Thymus (tissue), 11 donors: Measurements from ENCODE around the gene APOM. TPM values are rescaled to one million over a fixed set of nuclear protein-coding genes. Genes with fewer than 3 reads are reported as not detected.

ENCODE experiments used
- DNase-seq, 9 donors: peaks; one replicate each; pipeline ENCODE4 v3.0.0-alpha.2; 2013; ENCODE audit warnings: low spot score in 9 of 9, low read depth in 6 of 9, missing footprints in 1 of 9
- H3K27ac ChIP-seq, 2 donors: one replicate each; pipeline ENCODE4 v1.5.1; 2013; ENCODE audit warnings: control low read depth in 1 of 2, low read depth in 1 of 2, low read length in 1 of 2, mild to moderate bottlenecking in 1 of 2, moderate library complexity in 1 of 2
- H3K27me3 ChIP-seq, 2 donors: one replicate each; pipeline ENCODE4 v1.5.1; 2013; ENCODE audit warnings: low read length in 1 of 2; ENCODE audit not compliant: control insufficient read depth in 2 of 2, insufficient read depth in 1 of 2
- H3K36me3 ChIP-seq, 2 donors: one replicate each; pipeline ENCODE4 v1.5.1; 2013; ENCODE audit warnings: low read length in 1 of 2, mild to moderate bottlenecking in 1 of 2, moderate library complexity in 1 of 2; ENCODE audit not compliant: control insufficient read depth in 2 of 2, insufficient read depth in 2 of 2
- H3K4me1 ChIP-seq, 2 donors: one replicate each; pipeline ENCODE4 v1.5.1; 2013; ENCODE audit warnings: low read length in 2 of 2; ENCODE audit not compliant: control insufficient read depth in 2 of 2, insufficient read depth in 2 of 2
- H3K4me3 ChIP-seq, 2 donors: one replicate each; pipeline ENCODE4 v1.5.1; 2013; ENCODE audit warnings: low read length in 2 of 2, control low read depth in 1 of 2, mild to moderate bottlenecking in 1 of 2
- H3K9me3 ChIP-seq, 2 donors: one replicate each; pipeline ENCODE4 v1.5.1; 2013; ENCODE audit warnings: low read length in 1 of 2, mild to moderate bottlenecking in 1 of 2; ENCODE audit not compliant: control insufficient read depth in 2 of 2, insufficient read depth in 1 of 2
- WGBS: extraction: QIAGEN DNeasy Blood & Tissue Kit; methylation state at CpG from one replicate; pipeline ENCODE4 v1.1.7; 2013; 5-methylcytosine and 5-hydroxymethylcytosine counted together
- polyA plus RNA-seq: library from polyadenylated mRNA; stranded (reverse); fragments of 200-250 nt; gene quantifications from one replicate; pipeline ENCODE4 v1.2.3, GENCODE V29; 2013
- total RNA-seq: library from RNA; stranded (reverse); fragments of 120-200 nt; gene quantifications from one replicate; pipeline ENCODE4 v1.2.4, GENCODE V29; 2013
- donor health status: healthy.

APOM gene
- total and polyA plus RNA-seq, 2 donors, result 6.1 to 9.1 TPM

DNA sequence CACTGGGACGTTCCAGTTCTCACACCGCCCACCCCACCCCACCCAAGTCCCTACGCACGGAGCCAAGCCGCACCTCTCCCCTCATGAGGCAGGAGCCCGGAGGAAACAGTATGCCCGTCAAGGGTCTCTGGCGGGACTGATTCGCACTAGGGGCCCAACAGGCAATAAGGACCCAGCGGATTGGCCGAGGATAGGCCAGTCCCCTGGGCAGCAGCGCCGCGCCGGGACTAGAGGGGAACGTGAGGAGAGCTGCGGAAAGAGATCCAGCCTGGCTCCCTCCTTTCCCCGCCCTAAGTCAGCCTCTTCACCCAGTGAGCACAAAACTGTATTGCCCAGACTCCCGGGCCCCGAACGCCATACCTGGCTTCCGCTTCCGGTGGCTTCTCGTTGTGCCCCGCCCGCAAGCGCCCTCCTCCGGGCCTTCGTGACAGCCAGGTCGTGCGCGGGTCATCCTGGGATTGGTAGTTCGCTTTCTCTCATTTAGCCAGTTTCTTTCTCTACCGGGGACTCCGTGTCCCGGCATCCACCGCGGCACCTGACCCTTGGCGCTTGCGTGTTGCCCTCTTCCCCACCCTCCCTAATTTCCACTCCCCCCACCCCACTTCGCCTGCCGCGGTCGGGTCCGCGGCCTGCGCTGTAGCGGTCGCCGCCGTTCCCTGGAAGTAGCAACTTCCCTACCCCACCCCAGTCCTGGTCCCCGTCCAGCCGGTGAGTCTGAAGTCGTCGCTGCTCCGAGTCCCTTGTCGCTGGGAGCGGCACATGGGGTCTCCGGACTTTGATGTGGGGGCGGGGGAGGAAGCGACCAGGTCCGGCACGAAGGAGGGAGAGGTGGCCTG, 10.0 kb downstream of the APOM start, which contains the start of gene CSNK2B:
CSNK2B (plus strand) TSS at position 580 of the 836 bp plus-strand sequence. CDS start 752 bp downstream, outside the sequence.
- Histone ChIP-seq H3K4me3 (peak within 1 kb of the TSS; percentile 91 to 97), H3K36me3 (peaks cover 40 to 67% of the 10 kb centered on the region in 2 donors), H3K4me1 (peaks cover 35 to 55% of the 10 kb centered on the region in 2 donors), H3K27me3 (no peaks in the 10 kb centered on the region), H3K27ac (peak within 1 kb of the TSS; percentile 97 to 99), H3K9me3 (no peaks in the 10 kb centered on the region)
- peak; percentile 91 to 99 (median 98) for DNase-seq
- WGBS, result under 1% methylated on average over 63 of the region's 63 CpGs

GRCh38 chr6:31666337-31666965, 10.8 kb downstream of the APOM start:
- Histone ChIP-seq H3K27ac (peak overlapping the region; percentile 45 to 82), H3K9me3 (no peaks in the 10 kb centered on the region), H3K4me3 (peak overlapping the region; percentile 91 to 97), H3K36me3 (peaks cover 47 to 72% of the 10 kb centered on the region in 2 donors), H3K4me1 (peaks cover 30 to 47% of the 10 kb centered on the region in 2 donors), H3K27me3 (no peaks in the 10 kb centered on the region)
- no peak for DNase-seq
- WGBS, result 12% methylated on average over 15 of the region's 15 CpGs

DNA sequence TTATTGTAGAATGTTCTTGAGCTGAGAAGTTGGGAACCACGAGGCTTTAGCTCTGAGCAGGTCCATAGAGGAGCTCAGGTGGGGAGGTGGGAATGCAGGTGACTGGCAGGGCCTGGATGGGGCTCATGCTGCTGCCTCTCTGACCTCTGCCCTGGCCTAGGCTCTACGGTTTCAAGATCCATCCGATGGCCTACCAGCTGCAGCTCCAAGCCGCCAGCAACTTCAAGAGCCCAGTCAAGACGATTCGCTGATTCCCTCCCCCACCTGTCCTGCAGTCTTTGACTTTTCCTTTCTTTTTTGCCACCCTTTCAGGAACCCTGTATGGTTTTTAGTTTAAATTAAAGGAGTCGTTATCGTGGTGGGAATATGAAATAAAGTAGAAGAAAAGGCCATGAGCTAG, 14.0 kb downstream of the APOM start, which contains the start of gene LY6G5B:
LY6G5B (plus strand) TSS at position 301 of the 400 bp plus-strand sequence. CDS start 975 bp downstream, outside the sequence.
- no peak within 1 kb of the TSS for H3K4me3 ChIP-seq
- peaks cover 7 to 18% of the 10 kb centered on the region in 2 donors for H3K4me1 ChIP-seq
- H3K27me3 ChIP-seq, result no peaks in the 10 kb centered on the region
- H3K9me3 ChIP-seq, result no peaks in the 10 kb centered on the region
- H3K27ac ChIP-seq, result no peak within 1 kb of the TSS
- WGBS, result 98% methylated on average over 8 of the region's 8 CpGs
- no peak for DNase-seq
- H3K36me3 ChIP-seq, result peaks cover 56 to 70% of the 10 kb centered on the region in 2 donors

GRCh38 chr6:31676322-31676903, 20.7 kb downstream of the APOM start:
- 92% methylated on average over 4 of the region's 4 CpGs for WGBS
- H3K36me3 ChIP-seq, result peaks cover 21 to 31% of the 10 kb centered on the region in 2 donors
- H3K4me1 ChIP-seq, result peaks cover 2 to 23% of the 10 kb centered on the region in 2 donors
- no peak overlapping the region for H3K27ac ChIP-seq
- no peak overlapping the region for H3K4me3 ChIP-seq
- peaks cover 0 to 14% of the 10 kb centered on the region in 2 donors for H3K27me3 ChIP-seq
- DNase-seq, result no peak
- no peaks in the 10 kb centered on the region for H3K9me3 ChIP-seq

DNA sequence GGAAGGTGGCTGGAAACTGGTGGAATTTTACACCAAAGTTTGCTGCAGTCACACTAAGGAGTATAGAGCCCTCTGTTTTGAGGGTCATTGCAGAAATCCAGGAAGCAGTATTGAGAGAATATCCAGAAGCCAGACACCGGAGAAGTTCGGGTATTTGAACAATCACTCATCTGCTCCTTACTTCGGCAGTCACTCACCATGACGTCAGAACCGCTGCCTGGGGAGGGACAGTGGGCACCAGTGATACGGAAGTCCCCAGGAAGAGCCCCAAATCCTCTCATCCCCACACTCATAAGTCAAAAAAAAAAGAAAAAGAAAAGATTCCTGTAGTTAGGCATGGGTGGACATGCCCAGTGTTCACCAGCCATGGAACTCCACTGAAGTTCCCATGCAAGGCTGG, 21.2 kb downstream of the APOM start:
- H3K27ac ChIP-seq, result no peak overlapping the region
- H3K36me3 ChIP-seq, result peaks cover 16 to 26% of the 10 kb centered on the region in 2 donors
- peaks cover 2 to 27% of the 10 kb centered on the region in 2 donors for H3K4me1 ChIP-seq
- no peak overlapping the region for H3K4me3 ChIP-seq
- H3K9me3 ChIP-seq, result no peaks in the 10 kb centered on the region
- DNase-seq, result no peak
- H3K27me3 ChIP-seq, result peaks cover 0 to 19% of the 10 kb centered on the region in 2 donors
- 97% methylated on average over 6 of the region's 6 CpGs for WGBS

- no peak for DNase-seq
- H3K27me3 ChIP-seq, result peaks cover 0 to 28% of the 10 kb centered on the region in 2 donors
- 89% methylated on average over 8 of the region's 8 CpGs for WGBS
- H3K4me3 ChIP-seq, result no peak overlapping the region
- peaks cover 2 to 27% of the 10 kb centered on the region in 2 donors for H3K4me1 ChIP-seq
- H3K36me3 ChIP-seq, result peaks cover 11 to 17% of the 10 kb centered on the region in 2 donors
- no peak overlapping the region for H3K27ac ChIP-seq
- no peaks in the 10 kb centered on the region for H3K9me3 ChIP-seq
Measured at GRCh38 chr6:31677955-31678354, 22.3 kb downstream of the APOM start.

- Histone ChIP-seq H3K27ac (peak within 1 kb of the TSS; percentile 37 to 46), H3K4me3 (peak within 1 kb of the TSS; percentile 62 to 70), H3K27me3 (peaks cover 0 to 34% of the 10 kb centered on the region in 2 donors), H3K36me3 (peaks cover 8 to 16% of the 10 kb centered on the region in 2 donors), H3K4me1 (peaks cover 2 to 27% of the 10 kb centered on the region in 2 donors), H3K9me3 (no peaks in the 10 kb centered on the region)
- WGBS, result 20% methylated on average over 17 of the region's 17 CpGs
- peak in 3 of 9 donors; percentile 57 to 71 (median 58) for DNase-seq
Measured at GRCh38 chr6:31680226-31681134, 24.8 kb downstream of the APOM start, which contains the start of gene LY6G5C. TSS of gene LY6G5C (minus strand) at chr6:31681067. CDS start at chr6:31680373, 694 bp downstream.

GRCh38 chr6:31681135-31681671, 25.5 kb downstream of the APOM start:
- WGBS, result under 1% methylated on average over 40 of the region's 40 CpGs
- H3K4me1 ChIP-seq, result peaks cover 2 to 27% of the 10 kb centered on the region in 2 donors
- peak overlapping the region; percentile 37 to 46 for H3K27ac ChIP-seq
- H3K27me3 ChIP-seq, result peaks cover 0 to 34% of the 10 kb centered on the region in 2 donors
- H3K4me3 ChIP-seq, result peak overlapping the region; percentile 62 to 70
- DNase-seq, result peak in 2 of 9 donors; percentile 43 to 65
- peaks cover 11 to 18% of the 10 kb centered on the region in 2 donors for H3K36me3 ChIP-seq
- H3K9me3 ChIP-seq, result no peaks in the 10 kb centered on the region
